Right lobe of liver (tissue), 4 donors: ENCODE data around the gene FAM78B.

ENCODE experiments used
- POLR2A ChIP-seq: fragments of 450-650 bp; IDR thresholded peaks from one replicate; pipeline ENCODE4 v1.6.1; 2017; ENCODE audit warnings: antibody characterized with exemption, mild to moderate bottlenecking
- TF ChIP-seq, protein P1 (sequence below), 4 donors: fragments of 200-600 bp in 3 of 4; fragments of 450-650 bp in 1 of 4; IDR thresholded peaks; one replicate each; pipeline versions ENCODE4 v1.5.1 to v1.8.0; 2016 to 2022; ENCODE audit warnings: antibody characterized with exemption in 4 of 4, mild to moderate bottlenecking in 2 of 4
- donor health status: DM: no; HTN: no; CAD: no.
- donor health status: DM: no; HTN: no; CAD: no.
- donor health status: DM: no; HTN: yes; CAD: no.

DNA sequence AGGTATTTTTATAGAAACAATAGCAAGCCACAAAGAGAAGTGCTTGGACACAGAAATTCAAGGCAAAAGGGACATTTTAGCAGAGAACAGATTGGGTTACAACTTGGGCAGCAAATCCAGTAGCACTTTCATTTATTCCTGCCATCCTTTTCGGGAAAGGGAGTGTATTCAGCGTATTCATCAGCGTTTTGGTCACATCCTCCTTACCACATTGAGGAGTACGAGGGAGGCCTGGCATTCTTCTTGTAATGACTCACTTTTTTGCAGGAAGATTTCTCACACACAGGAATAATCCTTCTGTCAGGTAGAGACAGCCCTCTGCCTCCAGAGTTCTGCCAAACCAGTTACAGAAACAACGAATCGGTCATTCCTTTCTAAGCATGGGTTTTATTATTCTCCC lies 18.1 kb upstream of the FAM78B start:
- no peak for TF ChIP-seq POLR2A
- TF ChIP-seq, protein P1, sequence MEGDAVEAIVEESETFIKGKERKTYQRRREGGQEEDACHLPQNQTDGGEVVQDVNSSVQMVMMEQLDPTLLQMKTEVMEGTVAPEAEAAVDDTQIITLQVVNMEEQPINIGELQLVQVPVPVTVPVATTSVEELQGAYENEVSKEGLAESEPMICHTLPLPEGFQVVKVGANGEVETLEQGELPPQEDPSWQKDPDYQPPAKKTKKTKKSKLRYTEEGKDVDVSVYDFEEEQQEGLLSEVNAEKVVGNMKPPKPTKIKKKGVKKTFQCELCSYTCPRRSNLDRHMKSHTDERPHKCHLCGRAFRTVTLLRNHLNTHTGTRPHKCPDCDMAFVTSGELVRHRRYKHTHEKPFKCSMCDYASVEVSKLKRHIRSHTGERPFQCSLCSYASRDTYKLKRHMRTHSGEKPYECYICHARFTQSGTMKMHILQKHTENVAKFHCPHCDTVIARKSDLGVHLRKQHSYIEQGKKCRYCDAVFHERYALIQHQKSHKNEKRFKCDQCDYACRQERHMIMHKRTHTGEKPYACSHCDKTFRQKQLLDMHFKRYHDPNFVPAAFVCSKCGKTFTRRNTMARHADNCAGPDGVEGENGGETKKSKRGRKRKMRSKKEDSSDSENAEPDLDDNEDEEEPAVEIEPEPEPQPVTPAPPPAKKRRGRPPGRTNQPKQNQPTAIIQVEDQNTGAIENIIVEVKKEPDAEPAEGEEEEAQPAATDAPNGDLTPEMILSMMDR (IDR thresholded peaks at IDR 0.05) = no peak
